Activated naive CD4-positive, alpha-beta T cell treated with anti-CD3 and anti-CD28 coated beads, Interleukin-2, amount 50 U/mL, for 16 hours (primary cell): Measurements from ENCODE around the gene PLEKHM3.
"Not testable (repeated sequence)": the region's sequence is repeated elsewhere in the genome, so short reads cannot be mapped to it uniquely, and the experiment has no call there.

Source experiments
- DNase-seq: peaks from one replicate; pipeline ENCODE4 v3.0.0-alpha.2; 2020

PLEKHM3 gene

GRCh38 chr2:207920721-207921120, 104.6 kb downstream of the PLEKHM3 start:
- no peak for DNase-seq

GRCh38 chr2:207920321-207920720, 105.0 kb downstream of the PLEKHM3 start:
- DNase-seq = no peak

- DNase-seq = no peak
These were observed 106.0 kb downstream of the PLEKHM3 start for GRCh38 chr2:207919164-207919919.

DNA sequence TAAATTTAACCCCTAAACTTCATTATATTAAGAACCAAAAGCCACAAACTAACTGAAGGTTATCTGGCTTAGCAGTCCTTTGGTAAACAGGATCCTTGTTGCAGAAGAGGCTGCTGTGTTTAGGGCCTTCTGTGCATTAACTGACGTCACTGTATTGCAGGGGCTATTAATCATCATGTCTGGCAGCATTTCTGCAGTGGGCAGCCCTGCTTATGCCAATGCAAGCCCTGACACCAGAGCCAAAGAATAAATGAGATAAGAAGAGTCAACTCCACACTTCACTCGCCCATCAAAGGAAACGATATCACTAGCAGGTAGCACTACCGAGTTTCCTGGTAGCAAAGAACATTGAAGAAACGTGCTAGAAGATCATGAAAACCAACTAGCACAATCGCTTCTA, 110.6 kb downstream of the PLEKHM3 start:
- no peak for DNase-seq

DNA sequence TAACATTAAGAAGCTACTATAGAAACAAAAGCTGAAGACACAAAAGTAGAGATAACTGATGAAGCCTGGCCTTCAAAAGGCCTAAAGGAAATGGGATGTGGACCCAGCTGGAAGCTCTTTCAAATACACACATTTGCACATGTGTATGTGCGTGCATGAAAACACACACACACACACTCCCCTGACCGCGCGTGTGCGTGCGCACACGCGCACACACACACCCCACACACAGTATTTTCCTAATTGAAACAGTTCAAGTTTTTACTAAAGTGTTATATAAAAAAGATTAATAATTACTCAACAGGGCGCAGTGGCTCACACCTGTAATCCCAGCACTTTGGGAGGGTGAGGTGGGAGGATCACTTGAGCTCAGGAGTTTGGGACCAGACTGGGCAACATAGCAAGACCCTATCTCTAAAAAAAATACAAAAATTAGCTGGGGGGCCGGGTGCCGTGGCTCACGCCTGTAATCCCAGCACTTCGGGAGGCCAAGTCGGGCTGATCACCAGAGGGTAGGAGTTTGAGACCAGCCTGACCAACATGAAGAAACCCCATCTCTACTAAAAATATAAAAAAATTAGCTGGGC, 111.5 kb downstream of the PLEKHM3 start:
- no peak for DNase-seq

- DNase-seq = no peak
These were observed 113.5 kb downstream of the PLEKHM3 start for GRCh38 chr2:207911856-207912255.

GRCh38 chr2:207911215-207911614, 114.1 kb downstream of the PLEKHM3 start:
- DNase-seq = no peak

DNA sequence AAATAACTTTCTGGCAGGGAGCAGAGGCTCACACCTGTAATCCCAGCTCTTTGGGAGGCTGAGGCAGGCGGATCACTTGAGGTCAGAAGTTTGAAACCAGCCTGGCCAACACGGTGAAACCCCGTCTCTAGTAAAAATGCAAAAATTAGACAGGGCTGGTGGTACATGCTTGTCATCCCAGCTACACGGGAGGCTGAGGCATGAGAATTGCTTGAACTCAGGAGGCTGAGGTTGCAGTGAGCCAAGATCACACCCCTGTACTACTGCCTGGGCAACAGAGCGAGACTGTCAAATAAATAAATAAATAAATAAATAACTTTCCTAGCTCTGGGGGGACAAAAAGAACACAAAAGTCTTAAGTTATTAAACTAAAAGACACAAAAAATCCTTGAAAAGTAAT, 118.8 kb downstream of the PLEKHM3 start:
- not testable (repeated sequence) for DNase-seq

GRCh38 chr2:207905546-207905945, 119.8 kb downstream of the PLEKHM3 start:
- no peak for DNase-seq

DNA sequence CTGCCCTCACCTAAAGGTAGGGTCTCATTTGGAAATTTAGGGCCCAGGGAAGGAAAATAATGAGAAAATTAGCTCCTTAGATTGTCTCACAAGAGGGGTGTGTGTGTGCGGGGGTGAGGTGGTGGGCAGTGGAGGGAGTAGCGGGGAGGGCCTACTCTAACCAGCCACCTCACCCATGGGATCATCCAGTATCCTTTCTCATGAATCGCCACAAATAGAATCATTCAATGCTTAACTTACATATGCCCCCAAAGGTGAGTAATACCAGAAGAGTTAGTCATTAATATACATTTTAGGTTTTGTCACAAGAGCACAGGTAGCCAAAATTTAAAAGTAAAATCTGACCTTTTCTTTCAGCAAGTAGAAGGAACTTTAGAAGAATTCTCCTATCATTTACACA, 122.1 kb downstream of the PLEKHM3 start:
- DNase-seq = no peak

- DNase-seq = no peak
These were observed 122.5 kb downstream of the PLEKHM3 start for GRCh38 chr2:207902821-207903220.

DNA sequence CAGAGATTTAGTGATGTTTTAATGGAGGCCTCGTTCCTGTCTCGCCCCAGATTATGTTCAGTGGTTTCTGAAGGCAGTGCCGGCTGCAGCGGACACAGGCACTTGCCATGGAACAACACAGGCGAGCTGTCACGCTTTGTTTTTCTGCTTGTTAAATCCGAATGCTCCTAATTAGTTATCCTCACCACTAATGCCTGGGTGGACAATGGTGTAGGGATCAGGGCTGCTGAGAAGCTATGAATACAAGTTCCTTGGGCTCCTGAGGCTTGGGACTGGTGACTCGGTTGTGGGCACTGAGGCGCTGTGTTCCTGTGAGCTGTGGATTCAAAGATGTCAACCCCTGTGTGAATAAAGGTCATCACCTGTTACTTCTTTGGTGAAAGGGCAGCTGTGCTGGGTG, 123.5 kb downstream of the PLEKHM3 start:
- DNase-seq = no peak

- DNase-seq = no peak
These were observed 123.9 kb downstream of the PLEKHM3 start for GRCh38 chr2:207901401-207901800.

DNA sequence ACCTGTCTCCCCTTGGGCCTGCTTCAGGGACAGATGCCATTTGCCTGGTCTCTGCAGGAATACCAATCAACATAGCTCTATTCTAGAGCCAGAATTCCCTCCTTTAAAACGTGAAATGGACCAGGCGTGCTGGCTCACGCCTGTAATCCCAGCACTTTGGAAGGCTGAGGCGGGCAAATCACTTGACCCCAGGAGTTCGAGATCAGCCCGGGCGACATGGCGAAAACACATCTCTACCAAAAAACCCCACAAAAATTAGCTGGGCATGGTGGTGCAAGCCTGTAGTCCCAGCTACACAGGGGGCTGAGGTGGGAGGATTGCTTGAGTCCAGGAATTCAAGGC, 127.0 kb downstream of the PLEKHM3 start:
- no peak for DNase-seq

DNA sequence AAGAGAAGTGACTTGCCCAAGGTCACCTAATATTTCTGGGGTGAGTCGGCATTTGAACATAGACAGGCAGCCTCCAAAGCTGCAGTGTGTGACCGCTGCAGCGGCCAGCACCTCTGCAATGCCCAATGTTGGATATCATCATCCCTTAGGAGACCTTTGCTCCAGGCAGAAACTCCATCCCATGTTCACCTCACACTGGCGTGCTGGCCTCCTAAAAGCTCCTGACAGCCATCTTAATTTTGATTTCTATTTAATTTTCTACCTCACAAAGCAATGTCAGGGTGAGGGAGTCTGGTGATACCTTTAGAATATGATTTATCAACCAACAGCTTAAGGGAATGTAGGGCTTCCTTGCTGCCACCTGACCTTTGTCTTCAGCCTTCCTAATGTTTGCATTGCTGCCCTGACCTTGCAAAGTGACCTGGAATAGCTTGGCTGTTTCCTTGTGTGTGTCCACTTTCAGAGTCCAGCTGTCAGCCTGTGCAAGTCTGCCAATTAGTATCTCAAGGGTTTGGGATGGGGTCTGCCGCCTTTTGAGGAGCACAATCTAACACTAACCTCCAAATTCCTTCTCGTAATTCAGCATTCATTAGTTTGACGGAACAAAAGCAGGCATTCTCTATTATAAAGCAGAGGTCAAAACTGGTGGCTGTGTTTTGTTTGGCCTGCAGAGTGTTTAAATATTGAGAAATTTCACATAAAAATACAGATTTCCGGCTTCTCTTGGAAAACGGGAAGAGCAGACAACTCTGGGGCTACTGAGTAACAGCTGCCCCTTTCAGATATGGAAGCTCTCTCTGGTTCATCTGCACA, 127.6 kb downstream of the PLEKHM3 start:
- no peak for DNase-seq

- DNase-seq = no peak
These were observed 128.6 kb downstream of the PLEKHM3 start for GRCh38 chr2:207896525-207897285.

DNA sequence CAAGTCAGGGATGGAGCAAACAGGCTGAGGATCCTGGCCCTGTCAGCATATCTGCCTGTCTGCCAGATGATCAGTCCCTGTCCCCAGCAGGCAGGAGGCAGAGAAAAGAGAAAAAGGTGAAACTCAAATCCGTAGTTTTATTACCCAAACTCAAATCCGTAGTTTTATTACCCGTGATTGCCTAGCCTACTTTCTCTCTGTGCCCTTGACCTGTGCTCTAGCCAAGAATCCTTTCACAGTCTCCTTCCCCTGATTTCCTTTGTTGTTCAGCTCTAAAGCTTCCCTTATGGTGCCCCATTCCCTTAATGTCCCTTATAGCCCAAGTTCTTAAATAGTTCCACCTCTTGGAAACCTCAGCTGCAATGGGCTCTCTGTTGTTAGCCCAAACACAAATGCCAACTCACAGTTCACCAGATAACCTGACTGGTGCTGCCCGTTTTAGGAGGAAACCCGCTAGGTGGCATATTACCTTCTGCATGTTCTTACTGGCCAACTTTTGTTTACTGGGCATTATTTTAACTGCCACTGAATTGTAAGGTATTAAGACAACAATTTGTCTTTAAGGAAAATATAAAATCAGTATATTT, 130.0 kb downstream of the PLEKHM3 start:
- no peak for DNase-seq

DNA sequence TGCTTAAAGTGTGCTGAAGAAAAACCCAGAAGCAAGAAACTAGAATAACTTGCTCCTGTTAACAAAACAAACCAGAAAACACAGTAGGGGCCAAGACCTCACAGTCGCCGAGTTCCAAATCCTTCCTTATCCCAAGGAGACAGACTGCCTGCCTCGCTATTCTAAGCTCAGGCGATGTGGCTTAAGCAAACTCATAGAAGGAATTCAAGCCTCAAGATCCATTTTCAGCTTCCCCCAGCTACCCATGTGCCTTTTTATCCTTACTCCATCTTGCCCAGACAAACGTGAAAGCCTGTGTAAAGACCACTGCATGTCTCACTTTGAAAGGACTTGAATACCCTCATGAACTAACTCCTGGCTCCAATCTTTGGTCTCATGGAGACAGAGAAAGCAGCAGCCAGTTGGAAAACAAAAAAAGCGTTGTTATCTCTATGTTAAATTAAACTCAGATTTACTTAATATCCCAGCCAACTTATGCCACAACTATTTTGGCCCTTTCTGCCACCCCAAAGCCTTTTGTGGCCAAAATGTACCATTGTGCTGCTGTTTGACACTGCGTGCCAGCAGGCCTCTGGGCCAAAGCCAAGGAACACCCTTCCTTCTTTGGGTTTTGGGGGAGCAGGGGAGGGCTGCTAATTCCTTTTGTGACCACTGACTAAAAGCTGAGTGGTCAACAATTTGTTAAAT, 132.5 kb downstream of the PLEKHM3 start:
- DNase-seq = no peak

- no peak for DNase-seq
These were observed 134.1 kb downstream of the PLEKHM3 start for GRCh38 chr2:207891086-207891844.

DNA sequence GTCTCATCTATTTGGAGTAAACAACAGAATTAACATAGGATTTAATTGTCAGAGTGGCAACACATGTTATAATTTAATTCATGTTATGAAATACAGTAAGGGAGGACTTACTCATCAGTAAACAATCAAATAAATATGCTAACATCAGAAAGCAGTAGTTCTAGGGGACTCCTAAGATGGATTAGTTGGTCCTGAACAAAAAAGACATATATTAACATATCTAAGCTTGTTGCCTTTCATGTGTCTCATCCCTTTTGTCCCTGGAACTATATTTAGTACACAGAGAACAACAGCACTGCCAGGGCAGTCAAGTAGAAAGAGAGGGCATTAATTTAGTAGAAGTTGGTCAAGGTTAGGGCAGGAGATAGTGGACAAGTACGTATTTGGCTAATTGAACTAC, 137.8 kb downstream of the PLEKHM3 start:
- DNase-seq = no peak

- DNase-seq = no peak
These were observed 140.3 kb downstream of the PLEKHM3 start for GRCh38 chr2:207885010-207885409.

GRCh38 chr2:207884127-207884526, 141.2 kb downstream of the PLEKHM3 start:
- DNase-seq = no peak
